Motor neuron (in vitro differentiated cells): Measurements from ENCODE around the gene TRAF3IP1. TPM values are rescaled to one million over a fixed set of nuclear protein-coding genes. Genes with fewer than 3 reads are reported as not detected.
A peak's percentile ranks its signal among the peaks of the same experiment; 100 is the strongest.

ENCODE experiments used
- ATAC-seq, 8 experiments: fragments of 200-7000 bp; cut with Tn5 transposase; replicated peaks in 6 of 8; 2 replicates each; pipeline ENCODE4 v1.8.0; 2021; ENCODE audit warnings: mild to moderate bottlenecking in 8 of 8, moderate library complexity in 8 of 8
- H3K27ac ChIP-seq, 2 donors: fragments of 250-450 bp; sonication (Bioruptor Pico); 2 replicates each; pipeline ENCODE4 v1.9.0; 2021; ENCODE audit warnings: antibody characterized with exemption in 2 of 2, mild to moderate bottlenecking in 2 of 2, moderate library complexity in 1 of 2
- H3K4me1 ChIP-seq, 2 donors: fragments of 250-450 bp; sonication (Bioruptor Pico); replicated peaks in 1 of 2; 2 replicates each; pipeline ENCODE4 v1.6.1; 2021; ENCODE audit warnings: antibody characterized with exemption in 2 of 2, mild to moderate bottlenecking in 2 of 2, moderate library complexity in 1 of 2
- H3K4me3 ChIP-seq, 5 donors: fragments of 250-450 bp; sonication (Bioruptor Pico); 2 replicates each; pipeline ENCODE4 v1.9.0; 2021; ENCODE audit warnings: antibody characterized with exemption in 5 of 5, mild to moderate bottlenecking in 5 of 5, moderate library complexity in 4 of 5
- WGBS, 10 experiments: fragments of 450-650 bp; shearing (Covaris generic); methylation state at CpG; one replicate each; pipeline ENCODE4 v1.0.0; 2022; 5-methylcytosine and 5-hydroxymethylcytosine counted together
- in situ Hi-C, 9 experiments: fragments of 400-800 bp; cut with MboI; loops; one replicate each; pipeline ENCODE4 v1.15.0; 2021; ENCODE audit warnings: low sequenced_read_pairs in 9 of 9, low pct_unique_long_range_greater_than_20kb in 2 of 9; ENCODE audit not compliant: unreplicated experiment in 9 of 9
- total RNA-seq, 8 experiments: library from RNA; unstranded; fragments of 300-600 nt; gene quantifications; 2 replicates each; pipeline versions ENCODE4 v1.2.3 to v1.2.4, GENCODE V29; 2022

The TRAF3IP1 gene
- total RNA-seq, 8 experiments from 2014 or later, result 5.3 to 16.6 (median 11.7) TPM

DNA sequence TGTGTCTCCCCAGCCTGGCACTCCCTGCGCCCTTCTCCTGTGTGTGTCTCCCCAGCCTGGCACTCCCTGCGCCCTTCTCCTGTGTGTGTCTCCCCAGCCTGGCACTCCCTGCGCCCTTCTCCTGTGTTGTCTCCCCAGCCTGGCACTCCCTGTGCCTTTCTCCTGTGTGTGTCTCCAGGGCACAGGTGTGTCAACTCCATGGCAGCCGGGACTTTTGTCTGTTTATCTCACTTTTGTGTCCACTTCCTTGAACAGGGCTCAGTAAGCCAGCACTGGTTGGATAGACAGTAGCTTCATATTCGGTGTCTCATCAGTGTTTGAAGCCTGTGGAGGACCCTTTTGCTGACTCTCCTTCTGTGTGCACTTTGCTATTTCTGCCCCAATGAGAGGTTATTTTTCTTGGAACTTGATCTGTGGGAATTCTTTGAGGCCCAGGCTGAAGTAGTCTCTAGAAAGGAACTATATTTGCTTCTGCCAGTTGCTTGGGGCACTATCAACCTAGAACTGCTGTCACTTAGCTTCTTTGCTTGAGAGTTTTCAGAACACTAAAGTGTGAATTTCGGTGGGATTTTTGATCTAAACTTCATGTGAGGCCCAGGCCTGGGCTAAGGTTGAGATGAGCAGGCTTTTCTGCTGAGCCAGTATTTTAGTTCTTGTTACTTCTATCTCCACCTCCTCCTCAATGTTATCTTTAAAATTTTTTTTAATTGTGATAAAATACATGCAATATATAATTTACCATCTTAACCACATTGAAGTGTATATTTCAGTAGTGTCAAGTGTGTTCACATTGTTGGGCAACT, 98.1 kb downstream of the TRAF3IP1 start:
- 29 to 100% (median 83%) methylated on average over 1 to 4 of the region's 6 CpGs for WGBS, 10 experiments
- in situ Hi-C loops, result no loop called here
- Histone ChIP-seq H3K4me1 (peaks cover 2 to 7% of the 10 kb centered on the region in 2 donors), H3K27ac (no peak overlapping the region), H3K4me3 (no peak overlapping the region)
- no peak for ATAC-seq

DNA sequence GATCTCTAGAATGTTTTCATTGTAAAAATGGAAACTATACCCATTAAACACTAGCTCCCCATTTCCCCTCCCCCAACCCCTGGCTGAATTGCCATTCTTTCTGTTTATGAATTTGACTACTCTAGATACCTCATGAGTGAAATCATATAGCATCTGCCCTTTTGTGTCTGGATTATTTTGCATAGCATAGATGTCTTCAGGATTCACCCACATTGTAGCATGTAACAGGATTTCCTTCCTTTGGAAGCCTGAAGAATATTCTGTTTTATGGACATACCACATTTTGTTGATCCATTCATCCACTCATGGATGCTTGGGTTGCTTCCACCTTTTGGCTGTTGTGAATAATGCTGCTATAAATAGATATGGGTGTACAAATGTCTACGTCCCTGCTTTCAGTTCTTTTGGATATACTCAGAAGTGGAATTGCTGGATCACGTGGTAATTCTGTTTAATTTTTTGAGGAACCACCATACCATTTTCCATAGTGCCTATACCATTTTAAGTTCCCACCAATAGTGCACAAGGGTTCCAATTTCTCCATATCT, 98.8 kb downstream of the TRAF3IP1 start:
- 55 to 100% (median 91%) methylated on average over 1 to 2 of the region's 2 CpGs; no CpG with 5 or more reads in 2 of the 10 experiments for WGBS, 10 experiments
- Histone ChIP-seq H3K4me3 (no peak overlapping the region), H3K4me1 (peaks cover 2 to 7% of the 10 kb centered on the region in 2 donors), H3K27ac (no peak overlapping the region)
- in situ Hi-C loops, result no loop called here
- no peak for ATAC-seq

- no peak for ATAC-seq
- WGBS, 10 experiments, result 36 to 83% (median 52%) methylated on average over 2 to 7 of the region's 8 CpGs; no CpG with 5 or more reads in 2 of the 10 experiments
- Histone ChIP-seq H3K4me1 (peaks cover 5 to 11% of the 10 kb centered on the region in 2 donors), H3K27ac (no peak overlapping the region), H3K4me3 (no peak overlapping the region)
- in situ Hi-C loops, result no loop called here
Observed at GRCh38 chr2:238420442-238420841, 100.1 kb downstream of the TRAF3IP1 start.

DNA sequence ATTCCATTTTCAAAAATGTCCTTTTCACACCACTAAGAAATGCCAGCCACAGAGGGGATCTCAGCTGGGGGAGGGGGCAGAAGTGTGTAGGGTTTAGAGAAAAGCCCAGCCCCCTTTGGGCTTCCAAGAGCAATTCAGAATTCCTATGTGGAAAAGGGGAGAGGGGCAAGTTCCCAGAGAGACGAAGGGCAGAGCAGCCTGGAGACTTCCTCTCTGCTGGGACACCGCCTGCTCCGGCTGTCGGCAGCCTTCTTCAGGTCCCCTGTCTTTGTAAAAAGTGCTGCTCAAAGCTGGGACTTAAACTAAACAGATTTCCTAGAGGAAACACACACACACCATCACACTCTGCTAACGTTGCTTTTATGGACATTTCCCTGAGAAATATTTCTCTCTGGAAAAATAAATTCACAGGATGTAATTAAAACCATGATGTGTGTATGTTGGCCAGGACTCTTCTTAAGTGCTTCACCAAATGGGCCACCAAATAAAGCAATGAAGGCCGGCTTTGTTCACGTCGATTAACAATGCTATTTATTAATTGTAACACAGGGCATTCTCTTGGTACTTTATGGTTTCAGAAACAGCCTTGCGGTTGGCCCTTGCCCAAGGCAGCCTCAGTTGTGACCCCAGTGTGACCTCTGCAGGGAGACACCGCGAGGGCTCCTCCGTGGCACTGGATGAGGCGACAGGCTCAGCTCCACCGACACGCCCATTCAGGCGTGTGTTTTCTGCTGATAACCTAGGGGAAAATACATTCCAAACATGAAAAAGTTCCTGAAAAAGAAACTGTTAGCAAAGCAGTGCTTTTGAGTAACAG, 100.8 kb downstream of the TRAF3IP1 start:
- H3K27ac ChIP-seq, result no peak overlapping the region

DNA sequence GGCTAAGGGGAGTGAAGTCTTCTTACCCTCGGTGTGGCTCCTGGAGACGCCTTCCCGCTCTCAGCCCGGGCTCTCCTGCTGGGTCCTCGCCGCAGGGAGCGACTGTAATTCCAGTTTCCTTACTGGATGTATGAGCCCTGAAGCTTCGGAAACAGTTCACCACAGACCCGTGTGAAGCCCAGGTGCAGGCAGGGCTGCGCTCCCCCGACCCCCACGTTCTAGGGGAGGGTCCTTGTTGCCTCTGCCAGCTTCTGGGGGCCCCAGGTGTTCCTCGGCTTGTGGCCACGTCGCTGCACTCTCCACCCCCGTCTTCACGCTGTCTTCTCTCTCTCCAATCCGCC, 101.3 kb downstream of the TRAF3IP1 start:
- H3K4me3 ChIP-seq, result no peak overlapping the region
- in situ Hi-C loops, result no loop called here
- WGBS, 10 experiments, result 70 to 100% (median 90%) methylated on average over 1 to 9 of the region's 18 CpGs; no CpG with 5 or more reads in 5 of the 10 experiments
- peaks cover 10 to 15% of the 10 kb centered on the region in 2 donors for H3K4me1 ChIP-seq
- ATAC-seq, result no peak
- no peak overlapping the region for H3K27ac ChIP-seq

More for the DNA sequence above, 100.8 kb downstream of the TRAF3IP1 start:
- H3K4me3 ChIP-seq, result no peak overlapping the region
- in situ Hi-C loops, result no loop called here
- ATAC-seq, result no peak
- peaks cover 10 to 15% of the 10 kb centered on the region in 2 donors for H3K4me1 ChIP-seq
- WGBS, 10 experiments, result 33 to 80% (median 51%) methylated on average over 3 to 10 of the region's 16 CpGs; no CpG with 5 or more reads in 1 of the 10 experiments

- in situ Hi-C loops, result no loop called here
Observed at GRCh38 chr2:238422285-238422684, 102.0 kb downstream of the TRAF3IP1 start.

GRCh38 chr2:238422940-238423339, 102.6 kb downstream of the TRAF3IP1 start:
- Histone ChIP-seq H3K27ac (no peak overlapping the region), H3K4me3 (no peak overlapping the region), H3K4me1 (peaks cover 11 to 18% of the 10 kb centered on the region in 2 donors)
- ATAC-seq, result no peak
- in situ Hi-C loops, result no loop called here
- 63 to 100% (median 100%) methylated on average over 1 to 3 of the region's 7 CpGs; no CpG with 5 or more reads in 5 of the 10 experiments for WGBS, 10 experiments

More at GRCh38 chr2:238422285-238422684, 102.0 kb downstream of the TRAF3IP1 start:
- WGBS, 10 experiments, result 100% methylated on average over 1 of the region's 10 CpGs; no CpG with 5 or more reads in 6 of the 10 experiments
- Histone ChIP-seq H3K4me1 (peaks cover 10 to 15% of the 10 kb centered on the region in 2 donors), H3K4me3 (no peak overlapping the region), H3K27ac (no peak overlapping the region)
- ATAC-seq, result no peak

- no peak for ATAC-seq
- 58 to 100% (median 76%) methylated on average over 1 to 2 of the region's 9 CpGs; no CpG with 5 or more reads in 6 of the 10 experiments for WGBS, 10 experiments
- in situ Hi-C loops, result no loop called here
- Histone ChIP-seq H3K4me3 (no peak overlapping the region), H3K4me1 (peaks cover 17 to 23% of the 10 kb centered on the region in 2 donors), H3K27ac (no peak overlapping the region)
Observed at GRCh38 chr2:238423561-238424312, 103.4 kb downstream of the TRAF3IP1 start.

- Histone ChIP-seq H3K27ac (no peak overlapping the region), H3K4me3 (no peak overlapping the region), H3K4me1 (peaks cover 17 to 23% of the 10 kb centered on the region in 2 donors)
- no peak for ATAC-seq
- in situ Hi-C loops, result no loop called here
- WGBS, 10 experiments, result 40% methylated on average over 1 of the region's 3 CpGs; no CpG with 5 or more reads in 9 of the 10 experiments
Observed at GRCh38 chr2:238424313-238424700, 104.0 kb downstream of the TRAF3IP1 start.

- in situ Hi-C loops, result no loop called here
Observed at GRCh38 chr2:238425505-238425978, 105.2 kb downstream of the TRAF3IP1 start.

GRCh38 chr2:238425979-238426567, 105.8 kb downstream of the TRAF3IP1 start:
- 0% methylated on average over 2 to 3 of the region's 24 CpGs; no CpG with 5 or more reads in 8 of the 10 experiments for WGBS, 10 experiments
- Histone ChIP-seq H3K4me3 (peak overlapping the region; percentile 63 to 85 (median 75)), H3K27ac (peak overlapping the region; percentile 95 to 96), H3K4me1 (peaks cover 15 to 21% of the 10 kb centered on the region in 2 donors)
- in situ Hi-C loops, result no loop called here
- ATAC-seq, result peak; percentile 16 to 68 (median 62)

More at GRCh38 chr2:238425505-238425978, 105.2 kb downstream of the TRAF3IP1 start:
- Histone ChIP-seq H3K4me1 (peaks cover 17 to 23% of the 10 kb centered on the region in 2 donors), H3K4me3 (peak overlapping the region; percentile 63 to 85 (median 75)), H3K27ac (peak overlapping the region; percentile 95 to 96)
- ATAC-seq, result no peak
- 30 to 100% (median 78%) methylated on average over 1 to 9 of the region's 16 CpGs; no CpG with 5 or more reads in 3 of the 10 experiments for WGBS, 10 experiments
